NT2/D1 (cell line): ENCODE data around the gene NEUROG2.

Experiments used
- YY1 ChIP-seq: IDR thresholded peaks from 2 replicates; pipeline ENCODE4 v1.6.1; 2011; ENCODE audit not compliant: insufficient read length, insufficient read depth
- ZNF274 ChIP-seq: IDR thresholded peaks from 2 replicates; pipeline ENCODE4 v1.6.1; 2011; ENCODE audit warnings: mild to moderate bottlenecking, low read depth, low read length

- TF ChIP-seq ZNF274 (no peak), YY1 (no peak)
These were observed 4.7 kb downstream of the NEUROG2 start for GRCh38 chr4:112511093-112511802.
